ENCODE results near the gene ARHGEF2. TPM values are rescaled to one million over a fixed set of nuclear protein-coding genes. Genes with fewer than 3 reads are reported as not detected.
A peak's percentile ranks its signal among the peaks of the same experiment; 100 is the strongest.

ARHGEF2 gene
- total and polyA plus RNA-seq, 9 of the 15 experiments (the other 6 are each of a cell fraction or from before 2014, with no cell fraction given) = 7.1 to 162 (median 62.2) TPM

GRCh38 chr1:155938220-155938627, 40.1 kb downstream of the ARHGEF2 start:
- ATAC-seq = peak; percentile 63
- in situ Hi-C loops (cut with MboI) (no loop called here), intact Hi-C loops (cut with micrococcal nuclease) (loop anchor here (1.0 to 10.0 kb wide), 5 partner anchors 45 to 187 kb away; partner anchors contain the start of genes LAMTOR2 and UBQLN4)
- POLR2A ChIA-PET = interaction anchor here (0.6 to 1.4 kb wide), 14 partner anchors 17 to 739 kb away, joined by 3 to 7 read pairs (median 3); no protein-coding TSS in a partner anchor
- Histone ChIP-seq H3K9me3 (replicated peaks; ENCODE audit: control insufficient read depth, insufficient read depth, low read depth, low read length) (no peaks in the 10 kb centered on the region), H3K4me2 (ENCODE audit: insufficient read depth, low read length) (no peak overlapping the region), H3K36me3 (ENCODE audit: control insufficient read depth, insufficient read depth, low read length) (peaks cover 7% of the 10 kb centered on the region; the same call in 2 of the 3 replicates), H3K27me3 (ENCODE audit: control insufficient read depth in 2 of 2, insufficient read depth in 2 of 2, low read length in 2 of 2) (no peaks in the 10 kb centered on the region), H3K27ac (ENCODE audit: extremely low read depth, low read depth, low read length) (no peak overlapping the region), H3K79me2 (ENCODE audit: control insufficient read depth, insufficient read depth, low read length) (peaks cover 17% of the 10 kb centered on the region), H3K4me1 (replicated peaks in 1 of 2; ENCODE audit: control insufficient read depth in 2 of 2, insufficient read depth in 2 of 2, low read length in 2 of 2) (peaks cover 19 to 33% of the 10 kb centered on the region in 2 experiments), H3K4me3 (no peak overlapping the region), H4K20me1 (replicated peaks; ENCODE audit: control insufficient read depth, insufficient read depth, low read length) (no peaks in the 10 kb centered on the region), H3K9me1 (ENCODE audit: control insufficient read depth, insufficient read depth, low read length) (no peaks in the 10 kb centered on the region), H3K9ac (ENCODE audit: insufficient read depth in 1 of 2, low read depth in 2 of 2, low read length in 2 of 2) (no peak overlapping the region), H2AFZ (ENCODE audit: low read depth, low read length) (peak overlapping the region; percentile 35; the same call in 1 of the 2 replicates)
- no TSS peak for BruUV-seq (replicated peaks)
- WGBS (ENCODE audit: insufficient coverage, low coverage, missing lambda C conversion rate) = 7% methylated on average over 1 of the region's 1 CpG
- DNase-seq (ENCODE audit: extremely low read depth in 1 of 4, low spot score in 3 of 4) = peak; percentile 54 to 81 (median 68)
- peak; percentile 91 for FAIRE-seq
- CTCF ChIA-PET (ENCODE audit: low intra/inter-chr PET ratio) = interaction anchor here (1.0 to 3.5 kb wide), 4 partner anchors 46 to 128 kb away, joined by 4 to 42 read pairs (median 6); no protein-coding TSS in a partner anchor
- 0 out of 4 replicates have a peak, but pooled peaks have one; percentile 24 for TF ChIP-seq MNT (conservative IDR thresholded peaks at IDR 0.05)
- TF ChIP-seq SMC3 (conservative IDR thresholded peaks at IDR 0.05; ENCODE audit: insufficient read depth, low read depth, low read length) = peak; percentile 84
- TF ChIP-seq ZNF592 (IDR thresholded peaks at IDR 0.05) = 0 out of 2 replicates have a peak, but pooled peaks have one; percentile 35
- no peak for TF ChIP-seq POLR3G (IDR thresholded peaks at IDR 0.05; ENCODE audit: extremely low read depth, insufficient read length, insufficient replicate concordance)
- no peak for TF ChIP-seq OTX1 (CRISPR knock-in tag; IDR thresholded peaks at IDR 0.05)
- TF ChIP-seq MEF2A (IDR thresholded peaks at IDR 0.05; ENCODE audit: control insufficient read depth, low read depth, low read length) = peak; percentile 8; the same call in 1 of the 2 replicates
- no peak for TF ChIP-seq ZNF347 (CRISPR knock-in tag; IDR thresholded peaks at IDR 0.05; ENCODE audit: low read depth)
- no peak for TF ChIP-seq BRCA1 (IDR thresholded peaks at IDR 0.05)
- TF ChIP-seq BRCA1 (CRISPR knock-in tag; IDR thresholded peaks at IDR 0.05) = no peak
- TF ChIP-seq FOXK2 (conservative IDR thresholded peaks at IDR 0.05 in 1 of 2, IDR thresholded peaks at IDR 0.05 in 1 of 2; ENCODE audit: low read depth in 2 of 2) = peak in 1 of 2 experiments; percentile 70; a peak in 1 of 4 replicates
- peak; percentile 47; the same call in 1 of the 2 replicates for TF ChIP-seq KLF16 (IDR thresholded peaks at IDR 0.05)
- peak; percentile 37; the same call in 1 of the 2 replicates for TF ChIP-seq TEAD4 (IDR thresholded peaks at IDR 0.05; ENCODE audit: low read length)
- TF ChIP-seq TEAD4 (CRISPR knock-in tag; IDR thresholded peaks at IDR 0.05; ENCODE audit: borderline replicate concordance) = no peak

All from K562 (cell line).